Measurements from ENCODE around the gene SH2D4B.

SH2D4B gene

GRCh38 chr10:80649183-80649582 is 111.5 kb downstream of the SH2D4B start:
- DNase-seq = no peak

DNA sequence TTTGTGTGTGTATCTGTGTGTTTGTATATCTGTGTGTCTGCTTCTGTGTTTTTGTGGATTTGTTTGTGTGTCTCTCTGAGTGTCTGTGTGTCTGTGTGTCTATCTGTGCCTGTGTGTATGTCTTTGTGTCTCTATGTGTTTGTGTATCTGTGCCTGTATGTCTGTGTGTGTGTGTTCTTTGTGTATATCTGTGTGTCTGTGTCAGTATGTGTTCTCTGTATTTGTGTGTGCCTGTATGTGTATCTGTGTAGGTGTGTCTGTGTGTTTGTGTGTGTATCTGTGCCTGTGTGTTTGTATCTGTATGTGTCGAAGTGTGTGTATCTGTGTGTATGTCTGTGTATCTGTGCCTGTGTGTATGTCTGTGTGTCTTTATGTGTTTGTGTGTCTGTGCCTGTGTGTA is 118.2 kb downstream of the SH2D4B start:
- no peak for DNase-seq

GRCh38 chr10:80658068-80658467 is 120.4 kb downstream of the SH2D4B start:
- no peak for DNase-seq

DNA sequence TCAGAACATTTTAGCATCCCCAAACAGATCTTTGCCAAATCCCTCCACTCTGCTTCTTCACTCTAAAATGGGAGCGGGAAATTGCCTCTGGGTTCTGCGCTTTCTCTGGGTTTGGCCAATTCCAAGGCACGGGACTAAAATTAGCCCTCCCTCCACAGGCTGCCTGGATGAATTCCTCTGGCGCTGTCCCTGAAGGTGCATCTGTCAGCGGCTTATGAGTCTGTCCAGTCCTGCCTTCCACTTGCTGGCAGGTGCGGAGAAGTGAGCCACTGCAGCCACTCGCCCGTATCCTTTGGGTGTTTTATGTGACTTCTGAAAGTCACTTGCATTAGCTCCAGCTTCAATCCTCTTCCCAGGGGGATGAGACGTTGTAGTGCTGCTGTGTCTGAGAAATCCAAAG is 121.6 kb downstream of the SH2D4B start:
- no peak for DNase-seq

- no peak for DNase-seq
Measured at GRCh38 chr10:80660266-80660665, 122.6 kb downstream of the SH2D4B start.

GRCh38 chr10:80660736-80661135 is 123.0 kb downstream of the SH2D4B start:
- DNase-seq = no peak

DNA sequence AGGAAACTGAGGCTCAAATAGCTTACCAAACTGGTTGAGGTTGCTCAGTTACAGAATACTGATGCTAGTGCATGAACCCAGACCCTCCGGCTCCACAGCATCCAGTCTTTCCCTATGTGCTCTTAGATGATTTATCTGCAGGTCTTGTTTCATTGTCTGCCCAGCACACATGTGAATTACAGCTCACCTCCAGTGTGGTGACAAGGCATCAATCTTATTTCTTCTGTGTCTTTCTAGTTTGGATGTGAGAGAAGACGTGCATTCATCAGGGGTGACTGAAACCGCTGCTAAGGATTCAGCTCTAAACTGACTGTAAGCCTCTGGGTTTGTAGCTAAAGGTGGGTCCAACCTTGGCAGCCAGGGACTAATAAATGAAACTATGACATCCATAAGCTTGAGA is 123.8 kb downstream of the SH2D4B start:
- DNase-seq = no peak

- peak; percentile 75 for DNase-seq
Measured at GRCh38 chr10:80662429-80663261, 124.9 kb downstream of the SH2D4B start.

GRCh38 chr10:80664071-80664680 is 126.5 kb downstream of the SH2D4B start:
- DNase-seq = peak; percentile 65

DNA sequence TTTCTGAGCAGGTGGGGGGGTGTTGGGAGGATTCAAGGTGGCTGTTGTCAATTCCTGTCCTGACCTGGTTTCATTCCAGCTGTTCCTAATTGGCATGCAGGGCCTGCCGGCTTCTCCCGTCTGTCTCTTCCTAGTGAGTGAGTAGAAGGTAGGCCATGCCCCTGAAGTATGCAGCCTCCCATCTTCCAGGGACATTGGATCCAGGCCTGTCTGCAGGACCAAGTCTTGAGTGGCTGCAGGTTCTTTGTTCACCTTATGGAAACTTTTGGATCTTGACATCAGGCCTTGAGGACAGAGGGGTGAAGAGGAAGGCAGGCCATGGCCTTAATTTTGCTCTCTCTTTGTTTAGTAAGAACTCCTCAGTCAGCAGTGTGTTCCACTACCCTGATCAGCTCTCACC is 131.8 kb downstream of the SH2D4B start:
- no peak for DNase-seq

DNA sequence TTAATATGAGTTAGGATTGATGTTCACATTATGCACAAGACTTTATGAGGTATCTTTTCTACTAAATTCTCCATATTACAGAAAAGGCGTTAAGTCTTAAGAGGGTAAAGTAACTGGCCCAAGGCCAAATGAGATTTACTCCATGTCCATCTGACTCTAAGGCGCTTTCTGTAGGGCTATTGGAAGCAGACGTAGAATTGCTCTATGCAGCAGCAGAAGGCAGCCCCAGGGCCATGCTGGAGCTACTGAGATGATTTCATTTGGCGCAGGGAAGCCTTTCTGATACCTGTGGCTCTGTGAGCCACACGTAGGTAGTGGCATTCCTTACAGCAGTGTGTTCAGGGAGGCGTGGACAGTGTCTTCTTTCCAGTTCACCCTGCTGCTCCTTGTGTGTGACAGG is 133.1 kb downstream of the SH2D4B start:
- no peak for DNase-seq

GRCh38 chr10:80671847-80672246 is 134.1 kb downstream of the SH2D4B start:
- DNase-seq = no peak

DNA sequence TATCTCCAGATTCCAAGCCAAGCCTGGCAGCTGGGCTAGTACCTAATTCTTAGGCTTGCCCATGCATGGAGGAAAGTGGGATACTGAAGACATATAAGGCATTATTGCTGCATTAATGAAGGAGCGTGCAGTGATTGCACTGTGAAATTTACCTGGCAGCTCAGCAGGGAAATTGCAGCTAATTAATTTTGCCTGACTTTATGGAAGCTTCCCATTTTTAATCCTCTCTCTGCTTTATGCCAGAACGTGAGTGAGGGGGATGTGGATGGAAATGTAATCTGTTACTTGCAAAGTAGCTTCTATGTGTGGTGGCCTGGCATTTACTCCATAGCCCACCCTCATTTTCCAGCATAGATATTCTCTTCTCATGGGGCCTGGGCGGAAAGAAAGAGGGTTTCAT is 134.9 kb downstream of the SH2D4B start:
- no peak for DNase-seq

GRCh38 chr10:80674809-80675208 is 137.1 kb downstream of the SH2D4B start:
- no peak for DNase-seq

DNA sequence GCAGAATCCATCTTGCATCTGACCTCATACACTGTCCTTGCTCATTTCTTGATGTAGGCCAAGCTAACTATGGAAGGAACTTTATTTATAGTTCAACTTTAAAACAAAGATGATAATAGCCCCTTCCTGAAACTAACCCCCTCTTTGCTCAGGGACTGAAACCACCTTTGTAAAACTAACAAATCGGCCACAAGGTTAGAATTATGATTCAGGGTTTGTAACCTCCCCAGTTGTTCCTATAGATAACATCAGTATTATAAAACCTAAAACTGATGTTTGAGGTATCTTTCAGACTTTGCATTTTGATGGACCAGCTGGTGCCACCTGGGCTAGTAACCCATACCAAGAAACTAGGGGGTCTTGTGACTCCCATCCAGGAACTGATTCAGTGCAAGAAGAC is 143.4 kb downstream of the SH2D4B start:
- no peak for DNase-seq

GRCh38 chr10:80684259-80684658 is 146.6 kb downstream of the SH2D4B start:
- peak; percentile 42 for DNase-seq

DNA sequence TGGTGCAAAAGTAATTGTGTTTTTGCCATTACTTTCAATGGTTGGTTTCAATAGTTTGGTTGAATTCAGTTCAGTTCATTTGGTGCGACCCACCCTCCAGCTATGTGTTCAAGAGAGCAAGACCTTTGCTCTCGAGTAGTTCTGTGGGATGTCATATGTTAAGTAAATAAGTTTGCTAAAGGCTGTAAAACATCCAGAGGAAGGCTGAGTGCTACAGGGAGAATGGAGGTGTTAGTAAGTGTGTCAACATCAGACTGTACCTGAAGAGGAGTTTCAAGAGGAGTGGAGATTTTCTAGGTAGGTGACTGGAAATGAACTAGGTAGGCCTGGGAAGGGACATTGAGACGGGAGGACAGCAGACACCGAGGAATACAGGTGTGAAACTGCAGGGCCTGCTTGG is 147.7 kb downstream of the SH2D4B start:
- no peak for DNase-seq

GRCh38 chr10:80686734-80687475 is 149.2 kb downstream of the SH2D4B start:
- no peak for DNase-seq

GRCh38 chr10:80687476-80687789 is 149.7 kb downstream of the SH2D4B start:
- no peak for DNase-seq

DNA sequence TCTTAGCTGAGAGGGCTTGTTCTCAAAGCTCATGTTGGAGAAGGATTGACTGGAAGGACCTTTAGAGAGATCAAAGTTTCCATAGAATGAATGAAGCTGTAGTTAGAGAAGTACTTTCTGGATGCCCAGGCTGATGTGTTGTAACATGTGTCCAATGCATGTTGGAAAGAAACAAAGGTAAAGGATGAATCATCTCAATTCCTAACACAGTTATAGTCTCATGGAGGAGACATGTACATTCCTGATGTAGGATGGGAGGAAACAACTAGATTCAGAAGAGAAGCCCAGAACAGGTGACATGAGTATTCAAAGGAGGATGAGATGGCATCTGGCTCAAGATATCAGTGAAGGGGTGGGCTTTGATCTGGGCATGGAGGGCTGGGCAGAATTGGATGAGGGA is 152.7 kb downstream of the SH2D4B start:
- DNase-seq = no peak

- no peak for DNase-seq
Measured at GRCh38 chr10:80691441-80691840, 153.7 kb downstream of the SH2D4B start.

DNA sequence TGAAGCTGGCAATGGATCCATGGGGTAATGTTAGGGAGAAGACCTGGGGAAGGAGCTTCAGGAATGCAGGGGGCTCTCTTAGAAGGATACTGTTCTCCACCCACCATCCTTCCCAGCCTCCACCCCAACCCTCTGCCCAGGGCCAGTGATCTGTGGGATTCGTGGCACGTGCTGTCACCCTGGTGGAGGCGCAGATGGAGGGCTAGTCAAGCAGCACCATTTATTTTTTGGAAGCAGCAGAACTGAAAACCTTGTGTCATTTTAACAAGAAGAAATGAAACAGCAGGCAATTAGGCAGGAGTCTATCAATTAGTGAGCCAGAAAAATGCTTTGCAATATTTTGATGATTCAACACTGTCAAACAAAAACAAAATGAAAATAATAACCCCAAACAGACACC is 155.9 kb downstream of the SH2D4B start:
- DNase-seq = no peak

DNA sequence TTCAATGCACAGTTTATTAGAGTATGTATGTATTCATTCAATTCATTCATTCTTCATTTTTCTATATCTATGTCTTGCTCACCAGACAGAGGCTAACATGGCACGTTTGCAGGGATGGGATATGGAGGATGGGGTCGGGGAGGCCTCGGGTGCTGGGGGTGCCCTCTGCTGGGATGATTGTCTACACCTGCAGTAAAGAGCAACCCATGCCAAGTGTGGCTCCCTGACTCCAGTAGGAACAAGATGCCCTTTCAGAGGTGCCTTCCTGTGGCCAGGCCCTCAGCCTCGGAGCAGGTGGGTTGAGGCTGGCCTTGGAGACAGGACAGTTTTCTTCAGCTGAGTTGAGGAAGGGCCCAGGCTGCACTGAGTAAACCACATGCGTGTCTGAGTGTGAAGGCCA is 157.2 kb downstream of the SH2D4B start:
- DNase-seq = no peak

Measured in activated CD4-positive, alpha-beta T cell treated with anti-CD3 and anti-CD28 coated beads, Interleukin-2, Interleukin-6, amounts not matched to agents 100 ng/mL and 50 ng/mL, durations not matched to agents 16 hours and 8 hours (primary cell).